ENCODE results near the gene MSRB2.

- TF ChIP-seq CTCF (IDR thresholded peaks at IDR 0.05) = no peak
- TF ChIP-seq POLR2A (IDR thresholded peaks at IDR 0.05) = no peak
Observed at GRCh38 chr10:23094786-23095403, 484 bp upstream of the MSRB2 start.

Data from Peyer's patch (tissue), 4 donors.